ENCODE measurements around the gene ERICH6B.

Gene ERICH6B

DNA sequence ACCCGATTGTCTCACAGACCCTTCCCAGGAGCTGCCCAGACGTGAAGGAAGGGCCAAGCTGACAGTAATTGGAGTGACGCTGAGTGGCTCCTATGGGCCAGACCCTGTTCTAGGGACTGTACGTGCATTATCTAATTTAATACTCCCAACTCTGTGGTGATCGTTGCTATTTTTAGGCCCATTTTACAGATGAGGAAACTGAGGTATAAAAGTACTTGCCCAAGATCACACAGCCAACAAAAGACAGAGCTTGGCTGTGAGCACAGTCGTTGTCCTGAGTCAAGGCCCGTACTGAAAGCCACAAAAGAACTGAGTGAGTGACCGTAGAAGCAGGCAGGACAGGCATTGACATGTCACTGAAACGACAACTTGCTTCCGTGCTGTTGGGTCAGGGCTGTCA, 74.7 kb downstream of the ERICH6B start:
- DNase-seq: no peak

DNA sequence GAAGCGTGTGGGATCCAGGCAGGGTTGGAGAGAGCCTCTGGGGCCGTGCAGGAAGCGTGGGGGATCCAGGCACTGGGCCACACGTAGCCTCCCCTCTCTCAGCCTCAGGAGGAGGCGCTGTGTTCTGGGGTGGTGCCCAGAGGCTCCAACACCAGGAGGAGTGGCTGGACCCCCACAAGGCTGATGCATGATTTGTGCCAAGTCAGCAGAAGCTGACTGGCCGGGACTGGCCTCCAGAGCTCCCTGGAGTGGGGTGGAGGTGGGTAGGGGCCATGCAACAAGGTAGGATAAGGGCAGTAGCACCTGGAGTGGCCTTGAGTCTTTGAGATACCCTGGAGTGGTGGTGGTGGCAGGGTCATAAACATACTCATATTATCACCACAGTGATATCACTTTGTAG, 75.3 kb downstream of the ERICH6B start:
- no peak for DNase-seq

DNA sequence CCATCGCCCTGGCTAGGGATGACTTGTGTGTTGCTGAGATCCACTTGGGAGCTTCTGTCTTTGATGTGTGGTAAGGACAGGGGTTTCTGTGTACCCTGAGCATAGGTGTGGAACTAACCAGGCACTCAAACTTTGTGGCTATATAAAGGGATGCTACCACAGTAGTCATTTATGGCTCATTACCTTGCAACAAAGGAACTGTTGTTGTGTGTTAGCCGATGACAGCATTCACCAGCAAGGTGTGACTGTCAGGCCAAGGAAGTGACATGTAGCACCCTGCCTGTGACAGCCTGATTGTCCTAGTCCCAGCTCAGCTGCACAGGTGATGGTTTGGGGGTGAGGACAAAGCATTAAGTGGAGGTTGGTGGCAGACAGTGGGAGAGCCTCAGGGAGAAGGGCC, 77.2 kb downstream of the ERICH6B start:
- DNase-seq: no peak

DNA sequence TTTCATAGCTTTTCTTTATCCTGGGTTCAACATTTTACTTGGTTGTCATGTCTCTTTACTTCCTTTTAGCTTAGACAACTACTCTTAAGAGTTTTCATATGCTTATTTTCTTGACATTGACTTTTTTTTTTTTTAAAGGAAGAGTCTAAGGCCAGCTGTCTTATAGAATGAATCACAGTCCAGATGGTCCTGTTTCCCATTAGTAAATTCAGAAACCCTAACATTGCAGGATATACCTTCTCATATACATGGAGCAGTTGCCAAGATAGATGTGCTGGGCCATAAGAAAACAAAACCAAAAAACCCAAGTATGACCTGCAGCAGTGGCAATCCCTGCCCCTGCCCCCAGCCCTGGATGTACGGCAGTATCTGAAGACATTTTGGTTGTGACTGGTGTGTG, 78.0 kb downstream of the ERICH6B start:
- DNase-seq: no peak

DNA sequence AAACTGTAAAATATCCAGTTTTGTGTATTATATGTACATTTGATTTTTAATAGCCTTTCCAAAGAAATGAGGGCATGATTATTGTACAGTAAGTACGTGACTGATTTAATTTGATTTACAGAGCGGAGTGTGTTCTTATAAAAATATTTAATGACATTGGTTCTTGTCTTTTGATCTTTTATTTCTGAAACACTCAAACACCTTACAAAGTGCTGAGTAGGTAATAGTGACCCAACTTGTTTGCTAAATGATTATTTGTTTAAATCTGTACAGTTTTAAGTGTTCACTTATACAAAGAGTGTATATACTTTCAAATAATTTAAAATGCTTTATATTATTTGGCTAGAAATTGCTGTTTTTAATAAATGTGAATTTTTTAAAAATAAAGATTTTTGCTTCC, 79.3 kb downstream of the ERICH6B start:
- no peak for DNase-seq

DNA sequence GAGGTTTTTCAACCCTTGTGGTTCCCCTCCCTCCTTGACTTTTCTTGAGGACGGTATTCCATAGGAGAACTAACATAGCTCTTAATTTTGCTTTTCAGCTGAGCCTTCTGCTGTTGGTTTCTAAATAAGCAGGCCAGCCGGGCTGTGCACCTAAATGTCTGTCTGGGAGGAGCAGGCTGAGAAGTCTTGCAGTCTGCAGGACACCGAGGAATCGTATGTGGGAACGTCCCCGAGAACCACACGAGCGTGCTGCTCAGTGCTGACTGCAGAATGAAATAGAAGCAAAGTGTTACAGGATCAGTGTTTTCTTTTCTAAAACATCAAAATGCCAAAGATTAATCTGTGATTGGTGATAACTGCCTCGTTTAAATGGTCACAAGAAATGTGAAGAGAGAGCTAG, 80.9 kb downstream of the ERICH6B start:
- DNase-seq: no peak

DNA sequence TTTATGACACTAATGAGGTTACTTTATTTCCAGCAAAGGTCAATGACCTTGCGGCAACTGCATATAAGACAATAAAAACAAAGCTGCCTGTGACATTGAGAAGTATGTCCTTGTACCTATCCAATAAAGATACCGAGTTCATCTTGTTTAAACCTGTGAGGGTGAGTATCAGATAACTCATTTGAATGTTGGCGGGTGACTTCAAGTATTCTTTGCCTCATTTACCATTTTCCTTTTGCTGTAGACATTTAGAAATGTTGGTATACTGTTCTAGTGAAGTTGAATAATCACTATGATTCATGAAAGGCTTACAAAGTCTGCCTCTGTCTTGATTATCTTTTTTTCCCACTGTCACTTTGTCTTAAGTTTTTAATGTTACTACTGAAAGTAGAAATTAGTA, 85.8 kb downstream of the ERICH6B start:
- DNase-seq: no peak

DNA sequence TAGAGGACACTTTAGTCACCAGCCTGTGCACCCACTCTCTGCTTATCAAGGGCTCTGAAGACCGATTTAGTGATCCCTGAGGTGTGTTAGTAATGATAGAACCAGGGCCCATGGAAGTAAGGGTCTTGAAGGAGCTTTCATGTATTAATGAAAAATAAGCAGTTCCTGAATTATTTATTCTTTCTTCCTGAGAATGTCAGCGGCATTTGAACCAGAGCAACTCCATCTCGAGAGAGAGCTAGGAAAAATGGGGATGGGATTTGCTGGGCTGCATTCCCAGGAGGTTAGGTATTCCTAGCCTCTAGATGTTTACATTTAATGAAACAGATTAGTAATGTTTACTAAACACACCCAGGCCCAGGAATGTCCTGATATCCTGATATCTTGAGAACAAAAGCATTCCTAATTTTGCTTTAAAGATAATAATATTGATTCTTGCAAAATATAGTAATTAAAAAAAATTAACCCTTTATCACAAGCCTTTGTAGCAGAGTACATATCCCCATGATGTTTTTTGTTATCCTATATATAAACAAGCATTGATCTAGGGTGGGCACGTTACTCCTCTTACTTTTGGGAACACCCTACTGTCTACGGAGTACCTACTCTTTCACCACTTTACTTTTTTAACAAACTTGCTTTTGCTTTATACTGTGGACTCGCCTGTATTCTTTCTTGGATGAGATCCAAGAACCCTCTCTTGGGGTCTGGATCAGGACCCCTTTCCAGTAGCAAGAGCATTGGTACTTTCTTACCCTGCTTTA, 87.7 kb downstream of the ERICH6B start:
- DNase-seq: no peak

DNA sequence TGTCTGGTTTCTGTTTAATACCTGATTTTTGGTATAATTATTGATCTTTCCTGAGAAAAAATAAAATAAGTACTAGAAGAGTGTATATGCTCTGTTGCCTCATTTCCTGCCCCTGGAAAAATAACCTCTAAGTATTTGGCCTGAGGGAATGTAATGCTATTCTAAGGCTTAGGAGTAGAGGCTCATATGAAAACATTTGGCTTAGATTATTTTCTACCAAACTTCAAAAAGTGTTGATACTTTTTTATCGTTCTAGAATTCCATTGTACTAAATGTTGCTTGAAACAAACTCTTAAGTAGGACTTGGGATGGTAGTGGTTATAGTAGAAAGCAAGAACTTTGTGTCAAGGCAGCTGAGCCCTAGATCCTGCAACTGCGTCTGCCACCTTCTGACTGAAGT, 93.0 kb downstream of the ERICH6B start:
- DNase-seq: no peak

DNA sequence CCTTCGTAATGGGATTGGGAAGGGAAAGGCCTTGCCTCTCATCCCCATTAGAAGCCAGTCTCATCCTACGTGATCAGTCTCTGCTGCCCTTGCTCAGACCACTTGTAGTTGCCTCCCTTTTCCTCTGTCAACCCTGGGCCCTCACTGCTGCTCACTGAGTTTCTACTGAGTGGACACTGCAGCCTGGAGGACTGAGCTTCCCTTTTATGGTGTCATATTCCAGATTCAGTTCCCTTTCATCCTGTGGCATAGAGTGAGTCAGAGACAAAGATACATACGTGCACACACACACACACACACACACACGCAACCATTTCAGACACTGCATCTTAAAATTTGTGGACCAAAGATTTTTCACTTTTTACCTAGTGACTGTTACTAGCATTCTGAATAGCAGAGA, 94.2 kb downstream of the ERICH6B start:
- peak; percentile 3 for DNase-seq

DNA sequence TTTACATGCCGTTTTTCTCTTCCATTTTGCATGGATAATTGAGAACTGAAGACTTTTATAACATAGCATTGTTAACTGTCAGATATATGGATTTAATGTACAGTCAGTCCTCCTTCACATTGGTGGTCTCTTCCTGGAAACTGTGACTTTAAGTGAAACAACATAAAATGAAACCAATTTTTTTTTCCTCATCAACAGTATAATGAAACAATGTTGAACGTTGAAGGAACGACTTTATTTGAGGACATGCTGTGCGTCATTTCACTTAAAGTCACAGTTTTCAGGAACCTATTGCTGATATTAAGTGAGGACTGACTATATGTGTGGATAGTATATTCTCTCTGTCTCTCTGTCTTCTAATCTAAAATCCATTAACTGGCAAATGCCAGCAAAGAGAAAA, 96.0 kb downstream of the ERICH6B start:
- DNase-seq: no peak

DNA sequence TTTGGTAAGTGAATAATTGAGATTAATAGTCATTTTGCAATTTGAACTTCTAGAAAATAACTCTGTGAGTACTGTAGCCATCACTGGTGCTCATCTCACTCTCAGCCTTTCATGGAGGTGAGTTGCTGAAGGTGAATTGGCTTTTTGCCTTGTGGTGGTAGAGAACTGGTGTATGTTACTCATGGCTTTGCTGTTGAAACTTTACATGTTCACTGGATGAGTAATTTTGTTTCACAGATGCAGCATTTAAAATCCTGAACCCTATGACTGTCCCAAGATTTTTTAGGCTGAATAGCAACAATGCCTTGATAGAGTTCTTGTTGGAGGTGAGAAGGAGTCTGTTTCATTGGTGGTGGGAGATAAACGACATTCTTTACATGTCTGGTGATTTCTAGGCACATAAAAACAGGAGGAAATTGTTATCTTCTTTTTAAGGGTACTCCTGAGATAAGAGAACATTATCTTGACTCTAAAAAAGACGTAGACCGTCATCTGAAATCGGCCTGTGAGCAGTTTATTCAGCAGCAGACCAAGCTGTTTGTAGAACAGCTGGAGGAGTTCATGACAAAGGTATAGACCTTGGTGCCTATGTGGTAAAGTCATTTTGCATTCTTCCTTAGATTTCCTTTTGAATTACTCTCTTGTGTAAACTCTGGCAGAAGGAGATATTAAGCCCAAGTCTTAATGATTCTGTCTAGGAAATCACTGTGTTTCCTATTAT, 96.9 kb downstream of the ERICH6B start:
- no peak for DNase-seq

DNA sequence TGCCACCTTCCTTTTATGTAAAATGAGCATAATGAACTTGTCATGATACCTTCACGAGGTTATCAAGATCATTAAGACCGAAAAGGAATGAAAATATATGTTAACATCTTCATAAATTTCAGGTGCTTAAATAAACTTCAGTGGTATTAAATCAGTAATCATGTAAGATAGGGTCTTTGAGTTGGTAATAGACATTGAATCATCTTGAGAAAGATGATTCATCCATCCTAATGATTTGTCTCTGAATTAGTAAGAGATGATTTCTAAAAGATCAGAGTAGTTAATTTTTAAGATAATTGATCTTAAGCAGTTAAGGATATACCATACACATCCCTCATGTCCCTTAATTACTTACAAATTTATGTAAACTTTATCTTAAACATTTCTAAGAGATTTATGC, 98.8 kb downstream of the ERICH6B start:
- no peak for DNase-seq

DNA sequence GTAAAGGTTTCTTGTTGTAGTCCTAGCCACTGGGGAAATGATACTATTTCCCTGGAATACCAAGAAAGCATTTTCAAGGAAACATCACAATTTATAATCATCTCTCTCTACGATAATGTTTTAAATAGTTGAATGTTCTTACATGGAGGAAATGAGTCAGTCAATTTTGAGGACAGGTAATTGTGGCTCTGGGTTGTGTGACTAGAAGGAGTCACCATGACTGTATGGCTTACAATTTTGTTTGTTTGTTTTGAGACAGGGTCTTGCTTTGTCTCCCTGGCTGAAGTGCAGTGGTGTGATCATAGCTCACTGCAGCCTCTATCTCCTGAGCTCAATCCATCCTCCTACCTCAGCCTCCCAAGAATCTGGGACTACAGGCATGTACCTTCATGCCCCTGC, 103.4 kb downstream of the ERICH6B start:
- DNase-seq: no peak

DNA sequence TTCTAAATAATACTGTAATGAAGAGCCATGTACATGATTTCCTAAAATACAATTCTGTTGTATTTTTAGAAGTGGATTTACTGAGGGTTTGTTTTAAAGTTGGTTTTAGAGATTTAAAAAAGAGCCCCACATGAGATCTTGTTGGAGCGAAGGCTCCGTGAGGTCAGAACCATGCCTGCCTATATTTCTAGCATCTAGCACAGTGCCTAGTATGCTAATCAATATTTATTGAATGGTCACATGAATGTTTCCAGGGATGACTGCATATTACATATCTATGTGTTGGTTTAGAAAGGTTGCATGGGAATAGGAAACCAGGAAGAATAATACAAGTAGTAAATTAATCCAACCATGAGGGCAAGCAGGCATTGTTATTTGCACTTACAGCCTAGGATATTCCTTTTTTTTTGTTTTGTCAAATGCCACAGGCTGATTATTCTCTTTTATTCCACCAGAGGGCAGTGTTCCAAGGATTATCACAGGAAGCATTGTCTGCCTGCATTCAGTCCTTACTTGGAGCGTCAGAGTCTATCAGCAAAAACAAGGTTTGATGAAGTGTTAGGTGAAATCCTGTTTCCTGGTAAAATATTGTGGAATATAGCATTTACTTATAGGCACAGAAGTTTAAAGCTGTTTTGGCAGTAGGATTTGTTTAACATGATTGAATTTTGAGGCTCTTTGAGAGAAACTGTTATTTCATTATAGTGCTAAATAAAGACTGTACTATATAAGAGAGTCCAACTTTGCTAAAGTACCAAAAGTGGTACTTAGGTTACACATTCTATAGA, 104.0 kb downstream of the ERICH6B start:
- DNase-seq: peak; percentile 73

DNA sequence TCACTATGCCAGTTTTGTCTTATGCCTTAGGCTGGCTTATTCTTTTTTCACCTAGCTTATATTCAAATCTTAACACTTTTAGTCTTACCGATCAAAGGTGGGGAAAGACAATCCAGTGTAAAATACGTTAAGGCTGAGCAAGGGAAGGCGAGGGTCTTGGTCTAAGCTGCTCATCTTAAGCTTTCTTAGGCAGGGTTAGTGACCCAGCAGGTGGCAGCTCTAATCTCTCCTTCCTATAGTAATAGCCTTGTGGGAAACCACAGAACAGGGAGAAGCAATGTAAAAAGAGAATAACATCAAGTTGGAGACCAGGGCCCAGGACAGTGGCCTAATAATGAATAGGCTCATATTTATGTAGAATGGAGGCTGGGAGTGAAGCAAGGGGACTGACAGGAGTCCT, 104.9 kb downstream of the ERICH6B start:
- DNase-seq: no peak

DNA sequence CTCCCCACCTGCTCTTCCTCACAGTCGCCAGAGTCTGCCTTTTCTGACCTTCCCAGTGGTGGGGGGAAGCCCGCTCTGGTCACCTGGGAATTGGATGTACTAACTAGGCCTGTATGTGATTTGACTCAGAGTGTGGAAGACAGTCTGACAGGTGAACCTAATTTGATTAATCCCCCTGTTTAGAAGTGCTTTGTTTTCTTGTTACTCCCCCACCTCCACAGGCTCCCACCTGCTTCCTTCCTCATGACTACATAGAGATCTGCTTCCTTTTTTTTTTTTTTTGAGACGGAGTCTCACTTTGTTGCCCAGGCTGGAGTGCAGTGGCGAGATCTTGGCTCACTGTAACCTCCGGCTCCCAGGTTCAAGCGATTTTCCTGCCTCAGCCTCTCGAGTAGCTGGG, 106.8 kb downstream of the ERICH6B start:
- DNase-seq: no peak

DNA sequence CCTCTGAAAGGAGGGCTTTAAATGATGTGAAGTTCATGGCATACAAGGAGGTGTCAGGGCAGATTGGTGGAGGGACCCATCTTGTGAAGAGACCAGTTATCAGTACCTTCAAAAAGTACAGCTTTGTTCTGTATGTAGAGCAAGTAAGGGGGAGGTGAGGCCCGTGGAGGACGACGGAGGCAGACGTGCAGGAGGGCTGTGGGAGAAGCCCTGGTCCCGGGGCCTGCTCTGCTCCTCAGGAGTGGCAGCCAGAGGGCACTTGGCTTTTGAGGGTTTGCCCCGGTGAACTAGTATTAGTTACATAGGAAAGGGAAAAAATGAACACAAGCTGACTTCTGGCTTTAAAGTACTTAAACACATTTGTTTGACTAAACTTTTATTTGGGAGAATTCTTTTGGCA, 108.7 kb downstream of the ERICH6B start:
- DNase-seq: no peak

DNA sequence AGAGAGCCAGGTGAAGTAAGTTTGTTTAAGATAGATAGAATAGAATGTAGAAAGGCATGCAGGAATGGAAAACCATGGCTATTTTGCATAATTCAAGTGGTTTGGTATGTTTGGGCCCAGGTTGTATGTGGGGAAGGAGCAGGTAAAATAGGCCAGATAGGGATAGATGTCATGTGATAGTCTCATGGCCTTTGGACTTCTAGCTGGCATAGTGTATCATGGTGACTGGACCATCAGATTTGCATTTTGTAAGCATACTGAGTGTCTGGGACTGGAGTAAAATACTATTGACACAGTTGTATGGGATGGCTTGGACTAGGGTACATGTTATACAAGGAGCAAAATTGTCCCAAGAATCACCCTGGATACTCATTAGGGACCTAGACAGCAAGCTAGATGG, 111.9 kb downstream of the ERICH6B start:
- no peak for DNase-seq

DNA sequence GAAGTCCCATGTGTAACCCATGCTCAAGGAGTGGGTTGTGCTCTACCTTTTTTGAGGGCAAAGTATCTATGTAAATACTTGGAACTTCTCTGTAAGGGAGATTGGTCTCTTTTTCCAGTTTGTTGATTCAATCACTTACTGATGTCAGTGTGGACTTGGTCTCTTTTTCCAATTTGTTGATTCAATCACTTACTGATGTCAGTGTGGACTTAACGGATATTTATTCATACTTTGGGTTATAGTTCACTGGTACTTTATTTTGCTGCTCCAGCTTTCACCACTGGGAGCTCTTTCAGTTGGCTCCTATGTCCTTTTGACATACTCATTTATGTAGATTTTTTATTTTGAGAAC, 114.4 kb downstream of the ERICH6B start:
- DNase-seq: no peak

DNA sequence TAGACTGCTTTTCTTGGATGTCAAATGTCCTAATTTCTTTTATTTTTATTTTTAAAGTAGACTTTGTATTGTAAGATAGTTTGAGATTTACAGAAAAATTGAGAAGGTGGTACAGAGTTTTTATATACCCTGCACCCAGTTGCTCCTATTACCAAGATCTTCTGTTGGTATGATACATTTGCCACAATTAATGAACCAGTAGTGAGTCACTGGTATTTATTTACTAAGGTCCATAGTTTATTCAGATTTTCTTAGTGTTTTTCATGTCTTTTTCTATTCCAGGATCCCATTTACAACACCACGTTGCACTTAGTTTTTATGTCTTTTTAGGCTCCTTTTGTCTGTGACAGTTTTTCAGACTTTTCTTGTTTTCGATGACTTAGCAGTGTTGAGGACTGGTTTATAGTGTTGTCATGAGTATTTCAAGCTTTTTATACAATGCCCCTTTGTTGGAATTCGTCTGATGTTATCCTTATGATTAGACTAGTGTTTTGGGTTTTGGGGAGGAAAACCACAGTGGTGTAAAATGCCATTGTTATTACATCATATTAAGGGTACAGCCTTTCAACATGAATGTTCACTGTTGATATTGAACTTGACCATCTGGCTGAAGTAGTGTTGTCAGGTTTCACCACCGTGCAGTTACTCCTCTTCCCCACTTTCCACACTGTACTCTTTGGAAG, 114.9 kb downstream of the ERICH6B start:
- no peak for DNase-seq

DNA sequence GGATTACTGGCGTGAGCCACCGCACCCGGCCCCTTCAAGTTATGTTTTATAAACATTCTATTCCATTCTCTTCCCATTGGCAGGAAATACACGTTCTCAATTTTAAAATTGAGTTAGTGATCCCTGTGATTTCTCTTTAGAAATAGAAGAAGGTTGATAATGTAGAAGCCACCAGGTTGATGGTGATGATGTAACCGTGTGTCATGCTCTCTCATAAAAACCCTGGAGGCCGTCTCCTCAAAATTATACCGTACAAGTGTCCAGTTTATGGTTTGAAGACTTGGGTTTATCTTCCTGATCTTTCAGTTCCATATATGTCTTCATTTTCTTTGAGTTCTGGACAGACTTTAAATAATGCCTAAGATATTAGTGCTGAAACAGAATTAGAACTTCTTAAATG, 118.6 kb downstream of the ERICH6B start:
- DNase-seq: no peak

DNA sequence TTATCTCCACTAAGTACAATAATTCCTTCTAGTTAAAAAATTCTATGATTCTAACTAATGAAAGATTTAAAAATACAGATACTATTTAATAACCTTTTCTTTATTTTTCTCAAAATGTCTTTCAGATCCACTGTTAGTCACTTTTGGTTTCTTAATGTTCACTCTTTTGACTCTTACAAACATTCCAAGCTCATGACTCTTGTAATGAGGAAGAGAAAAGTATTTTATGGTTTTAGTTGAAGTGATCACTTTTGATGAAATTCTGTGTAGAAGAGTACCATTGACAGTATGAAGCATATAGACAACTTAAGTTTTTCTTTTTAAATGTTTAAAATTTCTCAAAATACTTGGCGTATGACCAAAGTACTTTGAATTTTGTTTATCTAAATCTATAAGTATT, 123.0 kb downstream of the ERICH6B start:
- DNase-seq: no peak
